Measurements from ENCODE around the gene MIB2. TPM values are rescaled to one million over a fixed set of nuclear protein-coding genes. Genes with fewer than 3 reads are reported as not detected.
A peak's percentile ranks its signal among the peaks of the same experiment; 100 is the strongest.
"Not testable (repeated sequence)": the region's sequence is repeated elsewhere in the genome, so short reads cannot be mapped to it uniquely, and the experiment has no call there.

MIB2 gene
- total and polyA plus RNA-seq, 10 of the 15 experiments (the other 5 are each of a cell fraction or from before 2014, with no cell fraction given) = 0.42 to 26.8 (median 10.9) TPM; not detected in 1

GRCh38 chr1:1672181-1672965 lies 57.1 kb downstream of the MIB2 start:
- Histone ChIP-seq H3K27me3 (replicated peaks in 1 of 2; ENCODE audit: control insufficient read depth in 2 of 2, insufficient read depth in 2 of 2, low read length in 1 of 2) (no peaks in the 10 kb centered on the region), H2AFZ (ENCODE audit: control insufficient read depth, low read depth, low read length) (no peak overlapping the region), H3K4me3 (no peak overlapping the region), H3K4me1 (ENCODE audit: control insufficient read depth, insufficient read depth, low read length) (peaks cover 3% of the 10 kb centered on the region), H3K9ac (ENCODE audit: control insufficient read depth, insufficient read depth, low read length) (no peak overlapping the region), H3K4me2 (ENCODE audit: control insufficient read depth, insufficient read depth) (no peak overlapping the region), H3K27ac (ENCODE audit: control insufficient read depth, insufficient read depth) (no peak overlapping the region), H3K9me3 (replicated peaks; ENCODE audit: control insufficient read depth, insufficient read depth, low read length) (no peaks in the 10 kb centered on the region), H3K79me2 (ENCODE audit: control insufficient read depth, insufficient read depth, low read length) (no peaks in the 10 kb centered on the region; the same call in 1 of the 2 replicates), H4K20me1 (ENCODE audit: control insufficient read depth, insufficient read depth) (no peaks in the 10 kb centered on the region), H3K36me3 (ENCODE audit: control insufficient read depth in 2 of 2, insufficient read depth in 2 of 2, low read length in 1 of 2) (peaks cover 4 to 6% of the 10 kb centered on the region in 2 experiments)
- TSS peak; percentile 20 for BruUV-seq (replicated peaks)
- WGBS (ENCODE audit: insufficient coverage, insufficient replicate concordance, low lambda C conversion rate, missing lambda C conversion rate) = 98% methylated on average over 25 of the region's 25 CpGs
- ChIA-PET RAD21 (ENCODE audit: unreplicated experiment) (no interaction called here), SMC1A (ENCODE audit: uncharacterized antibody, unreplicated experiment) (no interaction called here), CTCF (no interaction called here), POLR2A (no interaction called here)
- intact Hi-C loops (cut with micrococcal nuclease; ENCODE audit: unreplicated experiment) = no loop called here
- in situ Hi-C loops (cut with MboI) = no loop called here
- no peak for TF ChIP-seq ELK1 (IDR thresholded peaks at IDR 0.05; ENCODE audit: low read depth, low read length)
- TF ChIP-seq MYB (IDR thresholded peaks at IDR 0.05; ENCODE audit: borderline replicate concordance, low read depth, low read length) = no peak
- TF ChIP-seq SUPT20H (IDR thresholded peaks at IDR 0.05; ENCODE audit: borderline replicate concordance, control insufficient read depth, low read depth, low read length) = no peak
- no peak for TF ChIP-seq ZNF207 (IDR thresholded peaks at IDR 0.05; ENCODE audit: borderline replicate concordance)
- TF ChIP-seq MTA3 (IDR thresholded peaks at IDR 0.05; ENCODE audit: borderline replicate concordance, low read length) = no peak
- no peak for TF ChIP-seq EGR1 (IDR thresholded peaks at IDR 0.05; ENCODE audit: borderline replicate concordance in 1 of 2, low read depth in 2 of 2, low read length in 2 of 2)
- TF ChIP-seq RAD21 (IDR thresholded peaks at IDR 0.05; ENCODE audit: insufficient read depth, low read depth, low read length) = no peak
- TF ChIP-seq ZNF24 (IDR thresholded peaks at IDR 0.05) = no peak
- TF ChIP-seq PAX5 (IDR thresholded peaks at IDR 0.05; ENCODE audit: borderline replicate concordance, low read depth, low read length) = no peak
- TF ChIP-seq CBX3 (IDR thresholded peaks at IDR 0.05; ENCODE audit: borderline replicate concordance, low read depth) = no peak
- no peak for TF ChIP-seq CBX5 (IDR thresholded peaks at IDR 0.05; ENCODE audit: low read depth)
- TF ChIP-seq NR2C1 (IDR thresholded peaks at IDR 0.05) = no peak
- ATAC-seq = no peak
- no peak for DNase-seq (ENCODE audit: low read depth, low spot score)
- FAIRE-seq = no peak

GRCh38 chr1:1674806-1675205 lies 59.5 kb downstream of the MIB2 start:
- H3K9ac ChIP-seq (ENCODE audit: control insufficient read depth, insufficient read depth, low read length); H2AFZ ChIP-seq (ENCODE audit: control insufficient read depth, low read depth, low read length); H3K27me3 ChIP-seq (replicated peaks in 1 of 2; ENCODE audit: control insufficient read depth in 2 of 2, insufficient read depth in 2 of 2, low read length in 1 of 2); FAIRE-seq; POLR2A ChIA-PET; H3K79me2 ChIP-seq (ENCODE audit: control insufficient read depth, insufficient read depth, low read length); BruUV-seq (replicated peaks); RAD21 ChIA-PET (ENCODE audit: unreplicated experiment); H3K4me2 ChIP-seq (ENCODE audit: control insufficient read depth, insufficient read depth); H4K20me1 ChIP-seq (ENCODE audit: control insufficient read depth, insufficient read depth); H3K36me3 ChIP-seq (ENCODE audit: control insufficient read depth in 2 of 2, insufficient read depth in 2 of 2, low read length in 1 of 2); H3K4me3 ChIP-seq; SMC1A ChIA-PET (ENCODE audit: uncharacterized antibody, unreplicated experiment); intact Hi-C loops (cut with micrococcal nuclease; ENCODE audit: unreplicated experiment); H3K9me3 ChIP-seq (replicated peaks; ENCODE audit: control insufficient read depth, insufficient read depth, low read length); ATAC-seq; CTCF ChIA-PET; in situ Hi-C loops (cut with MboI); DNase-seq (ENCODE audit: low read depth, low spot score); H3K27ac ChIP-seq (ENCODE audit: control insufficient read depth, insufficient read depth): not testable (repeated sequence)
- peaks cover 24% of the 10 kb centered on the region for H3K4me1 ChIP-seq (ENCODE audit: control insufficient read depth, insufficient read depth, low read length)
- 84% methylated on average over 13 of the region's 21 CpGs for WGBS (ENCODE audit: insufficient coverage, insufficient replicate concordance, low lambda C conversion rate, missing lambda C conversion rate)
